NCI-H1417 treated with DMSO at 0.1 percent for 48 hours (cell line): Measurements from ENCODE around the gene L1CAM.

Experiments used
- DNase-seq: peaks from one replicate; lab custom pipeline; 2025; lab: John Stamatoyannopoulos, UW

L1CAM gene

GRCh38 chrX:153878345-153878744 lies 7.6 kb downstream of the L1CAM start:
- no peak for DNase-seq

- no peak for DNase-seq
These were observed 8.3 kb downstream of the L1CAM start for GRCh38 chrX:153877571-153878261.

- DNase-seq: no peak
These were observed 9.9 kb downstream of the L1CAM start for GRCh38 chrX:153876112-153876491.

GRCh38 chrX:153875391-153876111 lies 10.4 kb downstream of the L1CAM start:
- DNase-seq: no peak

GRCh38 chrX:153874366-153875125 lies 11.4 kb downstream of the L1CAM start:
- no peak for DNase-seq

- DNase-seq: no peak
These were observed 11.9 kb downstream of the L1CAM start for GRCh38 chrX:153874085-153874365.

- no peak for DNase-seq
These were observed 12.5 kb downstream of the L1CAM start for GRCh38 chrX:153873282-153874084.

GRCh38 chrX:153871946-153872878 lies 13.8 kb downstream of the L1CAM start:
- DNase-seq: no peak

- DNase-seq: no peak
These were observed 14.5 kb downstream of the L1CAM start for GRCh38 chrX:153871451-153871850.

GRCh38 chrX:153870791-153871360 lies 15.1 kb downstream of the L1CAM start:
- DNase-seq: no peak

GRCh38 chrX:153870288-153870690 lies 15.7 kb downstream of the L1CAM start:
- DNase-seq: no peak

GRCh38 chrX:153869473-153870287 lies 16.3 kb downstream of the L1CAM start:
- no peak for DNase-seq

GRCh38 chrX:153868576-153869472 lies 17.1 kb downstream of the L1CAM start:
- DNase-seq: no peak

GRCh38 chrX:153867671-153868070 lies 18.3 kb downstream of the L1CAM start:
- no peak for DNase-seq

- no peak for DNase-seq
These were observed 18.8 kb downstream of the L1CAM start for GRCh38 chrX:153867139-153867538.

GRCh38 chrX:153866302-153867019 lies 19.5 kb downstream of the L1CAM start:
- no peak for DNase-seq

GRCh38 chrX:153865685-153866084 lies 20.3 kb downstream of the L1CAM start:
- DNase-seq: no peak

- no peak for DNase-seq
These were observed 20.7 kb downstream of the L1CAM start for GRCh38 chrX:153865321-153865580.
